Astrocyte (in vitro differentiated cells and primary cell): ENCODE results near the gene ADAMTS17. TPM values are rescaled to one million over a fixed set of nuclear protein-coding genes. Genes with fewer than 3 reads are reported as not detected.
"Not testable (repeated sequence)": the region's sequence is repeated elsewhere in the genome, so short reads cannot be mapped to it uniquely, and the experiment has no call there.

Source experiments
- DNase-seq: peaks from one replicate; pipeline ENCODE4 v3.0.0-alpha.2; 2010; ENCODE audit warnings: low read depth
- FAIRE-seq: peaks from 2 replicates; lab custom pipeline; 2011; peaks lifted over from hg19 to GRCh38; lab: Jason Lieb, UNC
- H2AFZ ChIP-seq: 2 replicates; pipeline ENCODE4 v1.6.0; 2012; ENCODE audit warnings: low read depth, low read length, inconsistent platforms
- H3K27ac ChIP-seq: 2 replicates; pipeline ENCODE4 v1.5.1; 2011; ENCODE audit warnings: low read depth, low read length, inconsistent platforms
- H3K27me3 ChIP-seq: 2 replicates; pipeline ENCODE4 v1.6.0; 2011; ENCODE audit warnings: low read length, inconsistent platforms; ENCODE audit not compliant: insufficient read depth
- H3K36me3 ChIP-seq: 2 replicates; pipeline ENCODE4 v1.5.1; 2011; ENCODE audit warnings: low read length, inconsistent platforms; ENCODE audit not compliant: insufficient read depth
- H3K4me1 ChIP-seq: 2 replicates; pipeline ENCODE4 v1.5.1; 2011; ENCODE audit warnings: low read length, inconsistent platforms; ENCODE audit not compliant: insufficient read depth
- H3K4me2 ChIP-seq: 2 replicates; pipeline ENCODE4 v1.6.0; 2012; ENCODE audit warnings: low read length, inconsistent platforms
- H3K4me3 ChIP-seq: 2 replicates; pipeline ENCODE4 v1.5.1; 2011; ENCODE audit warnings: low read depth, mild to moderate bottlenecking, low read length, inconsistent platforms; ENCODE audit not compliant: insufficient read depth
- H3K79me2 ChIP-seq: 2 replicates; pipeline ENCODE4 v1.6.0; 2012; ENCODE audit warnings: mild to moderate bottlenecking, low read length, inconsistent platforms; ENCODE audit not compliant: insufficient read depth
- H3K9ac ChIP-seq: 2 replicates; pipeline ENCODE4 v1.6.0; 2012; ENCODE audit warnings: mild to moderate bottlenecking, low read length, inconsistent platforms
- H3K9me3 ChIP-seq: 2 replicates; pipeline ENCODE4 v1.5.1; 2012; ENCODE audit warnings: low read depth, mild to moderate bottlenecking, low read length, inconsistent platforms; ENCODE audit not compliant: insufficient read depth
- H4K20me1 ChIP-seq: 2 replicates; pipeline ENCODE4 v1.6.0; 2012; ENCODE audit warnings: low read length, inconsistent platforms; ENCODE audit not compliant: insufficient read depth
- H3K27ac Mint-ChIP-seq: one replicate; pipeline ENCODE4 v1.8.0; 2021; ENCODE audit warnings: mild to moderate bottlenecking, mixed read lengths; ENCODE audit not compliant: unreplicated experiment
- H3K27me3 Mint-ChIP-seq: one replicate; pipeline ENCODE4 v1.8.0; 2021; ENCODE audit warnings: low read depth, mixed read lengths; ENCODE audit not compliant: unreplicated experiment
- H3K36me3 Mint-ChIP-seq: one replicate; pipeline ENCODE4 v1.8.0; 2021; ENCODE audit warnings: low read depth, mixed read lengths; ENCODE audit not compliant: unreplicated experiment
- H3K4me1 Mint-ChIP-seq: one replicate; pipeline ENCODE4 v1.8.0; 2021; ENCODE audit warnings: low read depth, mixed read lengths; ENCODE audit not compliant: unreplicated experiment
- H3K4me3 Mint-ChIP-seq: one replicate; pipeline ENCODE4 v1.8.0; 2021; ENCODE audit warnings: mild to moderate bottlenecking, moderate library complexity, mixed read lengths; ENCODE audit not compliant: unreplicated experiment
- H3K9me3 Mint-ChIP-seq: one replicate; pipeline ENCODE4 v1.8.0; 2021; ENCODE audit warnings: mild to moderate bottlenecking, mixed read lengths; ENCODE audit not compliant: unreplicated experiment
- EZH2 ChIP-seq: IDR thresholded peaks from 2 replicates; pipeline ENCODE4 v1.6.1; 2012; ENCODE audit warnings: mild to moderate bottlenecking, low read length, inconsistent platforms; ENCODE audit not compliant: insufficient read depth
- total RNA-seq: library from RNA; stranded (reverse); gene quantifications from 2 replicates; pipeline ENCODE4 v1.2.1, GENCODE V29; 2021
- TF ChIP-seq, protein P1 (sequence below): IDR thresholded peaks from 2 replicates; pipeline ENCODE4 v1.5.1; 2011; ENCODE audit warnings: low read depth, mild to moderate bottlenecking, inconsistent platforms, low read length, moderate library complexity; ENCODE audit not compliant: insufficient read depth

The ADAMTS17 gene
- total RNA-seq, 1 donor from 2014 or later = 0.27 TPM

DNA sequence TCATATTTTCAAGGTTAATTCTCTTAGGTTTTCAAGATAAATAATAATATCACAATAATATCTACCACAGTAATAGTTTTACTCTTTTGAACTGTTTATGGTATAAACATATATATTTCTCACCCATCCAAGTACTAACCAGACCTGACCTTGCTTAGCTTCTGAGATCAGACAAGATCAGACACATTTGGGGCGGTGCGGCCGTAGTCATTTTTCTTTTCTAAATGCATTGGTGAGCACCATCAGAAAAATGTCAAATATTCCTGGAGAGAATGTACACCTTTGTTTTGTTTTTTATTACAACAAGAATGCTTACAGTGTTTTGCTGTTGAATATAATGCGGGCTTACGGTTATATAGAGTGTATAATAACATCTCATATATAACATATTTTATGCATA lies 267.8 kb downstream of the ADAMTS17 start:
- Mint-ChIP-seq H3K4me1 (peaks cover 6% of the 10 kb centered on the region), H3K36me3 (no peaks in the 10 kb centered on the region)
- no peak for FAIRE-seq

DNA sequence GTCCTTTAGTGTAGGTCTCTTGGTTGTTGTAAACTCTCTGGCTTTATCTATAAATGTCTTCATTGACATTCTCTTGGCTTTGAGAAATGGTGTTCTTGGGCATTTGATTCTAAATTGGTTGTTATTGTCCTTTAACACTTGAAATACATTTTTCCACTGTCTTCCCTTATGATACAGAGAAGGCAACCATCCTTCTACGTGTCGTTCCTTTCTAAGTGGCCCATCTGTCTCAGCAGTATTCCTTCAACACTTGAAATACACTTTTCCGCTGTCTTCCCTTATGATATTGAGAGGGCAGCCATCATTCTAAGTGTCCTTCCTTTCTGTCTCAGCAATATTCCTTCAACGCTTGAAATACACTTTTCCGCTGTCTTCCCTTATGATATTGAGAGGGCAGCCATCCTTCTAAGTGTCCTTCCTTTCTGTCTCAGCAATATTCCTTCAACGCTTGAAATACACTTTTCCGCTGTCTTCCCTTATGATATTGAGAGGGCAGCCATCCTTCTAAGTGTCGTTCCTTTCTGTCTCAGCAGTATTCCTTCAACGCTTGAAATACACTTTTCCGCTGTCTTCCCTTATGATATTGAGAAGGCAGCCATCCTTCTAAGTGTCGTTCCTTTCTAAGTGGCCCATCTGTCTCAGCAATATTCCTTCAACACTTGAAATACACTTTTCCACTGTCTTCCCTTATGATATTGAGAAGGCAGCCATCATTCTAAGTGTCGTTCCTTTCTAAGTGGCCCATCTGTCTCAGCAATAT lies 275.1 kb downstream of the ADAMTS17 start:
- peaks cover 29% of the 10 kb centered on the region for H3K27me3 Mint-ChIP-seq
- not testable (repeated sequence) for H3K4me1 ChIP-seq, H3K4me2 ChIP-seq, H3K79me2 ChIP-seq, H3K4me1 Mint-ChIP-seq, H3K9ac ChIP-seq, DNase-seq, FAIRE-seq, H3K4me3 ChIP-seq, H3K9me3 ChIP-seq, H3K4me3 Mint-ChIP-seq, H3K27ac ChIP-seq, H3K36me3 Mint-ChIP-seq, H4K20me1 ChIP-seq, H3K27me3 ChIP-seq, H3K27ac Mint-ChIP-seq, H3K36me3 ChIP-seq, H2AFZ ChIP-seq
- H3K9me3 Mint-ChIP-seq = peaks cover 19% of the 10 kb centered on the region

More for the DNA sequence above, 267.8 kb downstream of the ADAMTS17 start:
- Mint-ChIP-seq H3K4me3 (no peak overlapping the region), H3K9me3 (peaks cover 9% of the 10 kb centered on the region), H3K27me3 (peaks cover 10% of the 10 kb centered on the region), H3K27ac (no peak overlapping the region)
- Histone ChIP-seq H3K4me1 (no peaks in the 10 kb centered on the region), H3K9me3 (no peaks in the 10 kb centered on the region), H4K20me1 (no peaks in the 10 kb centered on the region), H2AFZ (no peak overlapping the region), H3K27me3 (peaks cover 2% of the 10 kb centered on the region), H3K36me3 (no peaks in the 10 kb centered on the region), H3K27ac (no peak overlapping the region), H3K4me3 (no peak overlapping the region), H3K4me2 (no peak overlapping the region), H3K9ac (no peak overlapping the region), H3K79me2 (no peaks in the 10 kb centered on the region)
- no peak for DNase-seq
- TF ChIP-seq, protein P1, sequence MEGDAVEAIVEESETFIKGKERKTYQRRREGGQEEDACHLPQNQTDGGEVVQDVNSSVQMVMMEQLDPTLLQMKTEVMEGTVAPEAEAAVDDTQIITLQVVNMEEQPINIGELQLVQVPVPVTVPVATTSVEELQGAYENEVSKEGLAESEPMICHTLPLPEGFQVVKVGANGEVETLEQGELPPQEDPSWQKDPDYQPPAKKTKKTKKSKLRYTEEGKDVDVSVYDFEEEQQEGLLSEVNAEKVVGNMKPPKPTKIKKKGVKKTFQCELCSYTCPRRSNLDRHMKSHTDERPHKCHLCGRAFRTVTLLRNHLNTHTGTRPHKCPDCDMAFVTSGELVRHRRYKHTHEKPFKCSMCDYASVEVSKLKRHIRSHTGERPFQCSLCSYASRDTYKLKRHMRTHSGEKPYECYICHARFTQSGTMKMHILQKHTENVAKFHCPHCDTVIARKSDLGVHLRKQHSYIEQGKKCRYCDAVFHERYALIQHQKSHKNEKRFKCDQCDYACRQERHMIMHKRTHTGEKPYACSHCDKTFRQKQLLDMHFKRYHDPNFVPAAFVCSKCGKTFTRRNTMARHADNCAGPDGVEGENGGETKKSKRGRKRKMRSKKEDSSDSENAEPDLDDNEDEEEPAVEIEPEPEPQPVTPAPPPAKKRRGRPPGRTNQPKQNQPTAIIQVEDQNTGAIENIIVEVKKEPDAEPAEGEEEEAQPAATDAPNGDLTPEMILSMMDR = no peak
- no peak for TF ChIP-seq EZH2

DNA sequence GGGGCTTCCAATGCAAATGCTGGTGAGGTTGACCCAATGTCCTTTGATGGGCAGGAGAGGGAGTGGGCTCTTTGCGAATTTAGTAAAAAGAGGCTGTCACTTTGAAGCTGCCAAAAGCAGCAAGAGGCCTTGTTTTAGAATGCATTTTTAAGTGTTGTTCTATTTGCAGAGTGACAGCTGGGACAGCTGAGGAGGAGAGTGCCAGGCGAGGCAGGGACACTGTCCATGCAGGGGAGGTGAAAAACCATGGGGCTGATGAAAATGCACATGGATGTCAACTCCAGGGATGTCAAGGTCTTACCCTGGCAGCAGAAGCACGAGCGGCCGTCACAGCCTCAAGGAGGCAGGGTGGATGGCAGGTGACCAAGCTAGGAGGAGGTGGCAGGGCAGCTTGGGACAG lies 279.8 kb downstream of the ADAMTS17 start:
- FAIRE-seq (no peak), DNase-seq (no peak)
- H3K9ac ChIP-seq = no peak overlapping the region
- no peak overlapping the region for H3K4me3 ChIP-seq
- Mint-ChIP-seq H3K36me3 (peaks cover 2% of the 10 kb centered on the region), H3K4me3 (no peak overlapping the region), H3K9me3 (peaks cover 4% of the 10 kb centered on the region), H3K4me1 (peaks cover 7% of the 10 kb centered on the region), H3K27me3 (peaks cover 36% of the 10 kb centered on the region), H3K27ac (no peak overlapping the region)
- TF ChIP-seq, protein P1 = no peak
- no peak for TF ChIP-seq EZH2
- no peak overlapping the region for H2AFZ ChIP-seq
- peaks cover 24% of the 10 kb centered on the region for H3K4me1 ChIP-seq
- H4K20me1 ChIP-seq = no peaks in the 10 kb centered on the region
- no peaks in the 10 kb centered on the region for H3K79me2 ChIP-seq
- no peaks in the 10 kb centered on the region for H3K27me3 ChIP-seq
- H3K27ac ChIP-seq = no peak overlapping the region
- no peaks in the 10 kb centered on the region for H3K9me3 ChIP-seq
- H3K36me3 ChIP-seq = no peaks in the 10 kb centered on the region
- no peak overlapping the region for H3K4me2 ChIP-seq
